Esophagus muscularis mucosa (tissue), 4 donors: ENCODE results near the gene ADGRG6.
"Not testable (repeated sequence)": the region's sequence is repeated elsewhere in the genome, so short reads cannot be mapped to it uniquely, and the experiment has no call there.

Source experiments
- CTCF ChIP-seq, 3 experiments: fragments of 200-600 bp in 2 of 3; fragments of 450-650 bp in 1 of 3; sonication (generic) in 2 of 3; IDR thresholded peaks; one replicate each; pipeline ENCODE4 v1.5.1; 2017 to 2019; ENCODE audit warnings: antibody characterized with exemption in 3 of 3, mild to moderate bottlenecking in 2 of 3, moderate library complexity in 1 of 3
- EP300 ChIP-seq: sonication (generic); formaldehyde crosslinking; IDR thresholded peaks from one replicate; pipeline ENCODE4 v1.6.1; 2017; ENCODE audit warnings: antibody characterized with exemption
- POLR2A ChIP-seq: fragments of 450-650 bp; IDR thresholded peaks from one replicate; pipeline ENCODE4 v1.6.1; 2017; ENCODE audit warnings: antibody characterized with exemption, moderate library complexity, mild to moderate bottlenecking, low read depth
- POLR2AphosphoS5 ChIP-seq, 2 donors: sonication (generic); formaldehyde crosslinking; IDR thresholded peaks; one replicate each; pipeline ENCODE4 v1.6.1; 2017; ENCODE audit warnings: antibody characterized with exemption in 2 of 2

- not testable (repeated sequence) for TF ChIP-seq CTCF (IDR thresholded peaks at IDR 0.05); POLR2A; EP300; POLR2AphosphoS5 (IDR thresholded peaks at IDR 0.05)
These were observed 152.4 kb downstream of the ADGRG6 start for GRCh38 chr6:142454196-142454595.
